Stimulated activated CD8-positive, alpha-beta memory T cell treated with anti-CD3 and anti-CD28 coated beads, Interleukin-4, amount 100 ng/mL, for 1 hour (primary cell): ENCODE results near the gene PTPA.
"Not testable (repeated sequence)": the region's sequence is repeated elsewhere in the genome, so short reads cannot be mapped to it uniquely, and the experiment has no call there.

ENCODE experiments used
- DNase-seq, 2 donors: peaks; one replicate each; pipeline ENCODE4 v3.0.0-alpha.2; 2020; ENCODE audit warnings: low read depth in 2 of 2, low spot score in 1 of 2

Gene PTPA

DNA sequence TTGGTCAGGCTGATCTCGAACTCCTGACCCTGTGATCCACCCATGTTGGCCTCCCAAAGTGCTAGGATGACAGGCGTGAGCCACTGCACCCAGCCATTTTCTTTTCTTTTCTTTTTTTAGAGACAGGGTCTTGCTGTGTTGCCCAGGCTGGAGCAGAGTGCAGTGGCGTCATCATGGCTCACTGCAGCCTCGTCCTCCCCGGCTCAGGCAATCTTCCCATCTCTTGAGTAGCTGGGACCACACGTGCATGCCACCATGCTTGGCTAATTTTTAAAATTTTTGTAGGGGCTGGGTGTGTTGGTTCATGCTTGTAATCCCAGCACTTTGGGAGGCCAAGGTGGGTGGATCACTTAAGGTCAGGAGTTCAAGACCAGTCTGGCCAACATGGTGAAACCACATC lies 85.8 kb downstream of the PTPA start:
- DNase-seq, result not testable (repeated sequence)

DNA sequence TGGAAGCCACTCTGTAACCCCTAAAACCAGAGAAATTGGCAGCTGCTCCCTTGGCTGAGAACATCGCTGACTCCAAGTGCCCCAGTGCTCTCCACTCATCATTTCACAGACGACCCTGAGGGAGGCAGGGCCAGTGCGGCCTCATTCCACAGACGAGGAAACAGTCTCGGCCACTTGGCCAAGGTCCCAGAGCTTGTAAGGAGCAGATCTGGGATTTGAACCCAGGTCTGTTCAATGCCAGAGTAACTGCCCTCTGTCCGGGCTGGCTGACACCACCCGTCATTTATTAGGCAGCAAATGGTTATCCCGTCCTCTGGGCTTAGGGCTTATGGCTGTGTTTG lies 86.7 kb downstream of the PTPA start:
- DNase-seq, result no peak
